Gastroesophageal sphincter (tissue), 4 donors: ENCODE results near the gene FBXW7. TPM values are rescaled to one million over a fixed set of nuclear protein-coding genes. Genes with fewer than 3 reads are reported as not detected.

Experiments
- ATAC-seq: fragments of 150-250 bp; one replicate; pipeline ENCODE4 v1.9.1; 2016; ENCODE audit warnings: mild to moderate bottlenecking, moderate library complexity
- H3K27ac ChIP-seq, 4 donors: fragments of 200-600 bp; sonication (generic) in 3 of 4; 1 replicate in 3 of 4; 2 replicates in 1 of 4; pipeline ENCODE4 v1.5.1; 2016 to 2019
- H3K27me3 ChIP-seq: fragments of 200-600 bp; sonication (generic); one replicate; pipeline ENCODE4 v1.5.1; 2019
- H3K36me3 ChIP-seq, 2 donors: fragments of 200-600 bp; sonication (generic); one replicate each; pipeline ENCODE4 v1.5.1; 2019; ENCODE audit warnings: control low read depth in 1 of 2
- H3K4me1 ChIP-seq, 3 donors: fragments of 200-600 bp; sonication (generic); 1 replicate in 2 of 3; 2 replicates in 1 of 3; pipeline ENCODE4 v1.5.1; 2016 to 2019; ENCODE audit warnings: control low read depth in 2 of 3
- H3K4me3 ChIP-seq, 2 donors: fragments of 200-600 bp; sonication (generic); one replicate each; pipeline ENCODE4 v1.5.1; 2019; ENCODE audit warnings: mild to moderate bottlenecking in 1 of 2, moderate library complexity in 1 of 2
- H3K9me3 ChIP-seq, 3 donors: fragments of 200-600 bp; sonication (generic); one replicate each; pipeline ENCODE4 v1.5.1; 2017 to 2019; ENCODE audit warnings: control low read depth in 2 of 3
- CTCF ChIP-seq, 4 experiments: fragments of 200-600 bp in 2 of 4; fragments of 450-650 bp in 2 of 4; sonication (generic) in 1 of 4; IDR thresholded peaks; one replicate each; pipeline ENCODE4 v1.5.1; 2017 to 2019; ENCODE audit warnings: antibody characterized with exemption in 4 of 4, mild to moderate bottlenecking in 2 of 4, moderate library complexity in 2 of 4
- EP300 ChIP-seq: sonication (generic); formaldehyde crosslinking; IDR thresholded peaks from one replicate; pipeline ENCODE4 v1.6.1; 2017; ENCODE audit warnings: antibody characterized with exemption, mild to moderate bottlenecking
- POLR2A ChIP-seq, 2 donors: fragments of 450-650 bp; IDR thresholded peaks; one replicate each; pipeline ENCODE4 v1.6.1; 2017; ENCODE audit warnings: antibody characterized with exemption in 2 of 2, mild to moderate bottlenecking in 2 of 2, moderate library complexity in 1 of 2
- POLR2AphosphoS5 ChIP-seq: sonication (generic); formaldehyde crosslinking; IDR thresholded peaks from one replicate; pipeline ENCODE4 v1.6.1; 2017; ENCODE audit warnings: antibody characterized with exemption
- WGBS, 2 donors: methylation state at CpG; one replicate each; pipeline ENCODE4 v1.1.5; 2018; ENCODE audit warnings: low coverage in 1 of 2; 5-methylcytosine and 5-hydroxymethylcytosine counted together
- total RNA-seq, 4 donors: library from RNA; depleted of rRNA; stranded (reverse); fragments of >200 nt; gene quantifications; one replicate each; pipeline ENCODE4 v1.1.0, GENCODE V29; 2016

Gene FBXW7
- total RNA-seq, 4 donors from 2014 or later = 55.1 to 120 (median 85.5) TPM

- no peak overlapping the region for H3K4me3 ChIP-seq
- no peak for ATAC-seq
- no peaks in the 10 kb centered on the region for H3K4me1 ChIP-seq
- TF ChIP-seq CTCF (IDR thresholded peaks at IDR 0.05) (no peak), POLR2A (IDR thresholded peaks at IDR 0.05) (no peak), EP300 (no peak), POLR2AphosphoS5 (no peak)
- no peaks in the 10 kb centered on the region for H3K9me3 ChIP-seq
- no peaks in the 10 kb centered on the region for H3K27me3 ChIP-seq
- no peak overlapping the region for H3K27ac ChIP-seq
- H3K36me3 ChIP-seq = no peaks in the 10 kb centered on the region
- 46 to 70% methylated on average over 3 of the region's 3 CpGs for WGBS, 2 donors
These were observed 246.4 kb downstream of the FBXW7 start for GRCh38 chr4:152289541-152289940.

- Histone ChIP-seq H3K4me1 (no peaks in the 10 kb centered on the region), H3K4me3 (no peak overlapping the region), H3K27ac (no peak overlapping the region), H3K27me3 (no peaks in the 10 kb centered on the region), H3K36me3 (no peaks in the 10 kb centered on the region), H3K9me3 (no peaks in the 10 kb centered on the region)
- ATAC-seq = no peak
- WGBS, 2 donors = 63 to 75% methylated on average over 2 of the region's 2 CpGs
- TF ChIP-seq POLR2A (IDR thresholded peaks at IDR 0.05) (no peak), POLR2AphosphoS5 (no peak), CTCF (IDR thresholded peaks at IDR 0.05) (no peak), EP300 (no peak)
These were observed 252.0 kb downstream of the FBXW7 start for GRCh38 chr4:152283801-152284470.

GRCh38 chr4:152281822-152282221, 254.1 kb downstream of the FBXW7 start:
- TF ChIP-seq CTCF (IDR thresholded peaks at IDR 0.05) (no peak), EP300 (no peak), POLR2AphosphoS5 (no peak), POLR2A (IDR thresholded peaks at IDR 0.05) (no peak)
- no peak overlapping the region for H3K27ac ChIP-seq

GRCh38 chr4:152281211-152281610, 254.7 kb downstream of the FBXW7 start:
- no CpG with 5 or more reads among the region's 2 CpGs for WGBS, 2 donors
- Histone ChIP-seq H3K27ac (no peak overlapping the region), H3K4me3 (no peak overlapping the region), H3K36me3 (no peaks in the 10 kb centered on the region), H3K4me1 (no peaks in the 10 kb centered on the region), H3K9me3 (no peaks in the 10 kb centered on the region), H3K27me3 (no peaks in the 10 kb centered on the region)
- ATAC-seq = no peak
- TF ChIP-seq POLR2AphosphoS5 (no peak), EP300 (no peak), POLR2A (IDR thresholded peaks at IDR 0.05) (no peak), CTCF (IDR thresholded peaks at IDR 0.05) (no peak)

More at GRCh38 chr4:152281822-152282221, 254.1 kb downstream of the FBXW7 start:
- Histone ChIP-seq H3K9me3 (no peaks in the 10 kb centered on the region), H3K4me3 (no peak overlapping the region), H3K27me3 (no peaks in the 10 kb centered on the region), H3K36me3 (no peaks in the 10 kb centered on the region), H3K4me1 (no peaks in the 10 kb centered on the region)
- WGBS, 2 donors = 64 to 91% methylated on average over 4 to 6 of the region's 6 CpGs
- no peak for ATAC-seq

- Histone ChIP-seq H3K27me3 (no peaks in the 10 kb centered on the region), H3K4me3 (no peak overlapping the region), H3K27ac (no peak overlapping the region), H3K4me1 (no peaks in the 10 kb centered on the region), H3K36me3 (no peaks in the 10 kb centered on the region), H3K9me3 (no peaks in the 10 kb centered on the region)
- 80 to 100% methylated on average over 1 to 2 of the region's 8 CpGs for WGBS, 2 donors
- ATAC-seq = no peak
- TF ChIP-seq EP300 (no peak), CTCF (IDR thresholded peaks at IDR 0.05) (no peak), POLR2A (IDR thresholded peaks at IDR 0.05) (no peak), POLR2AphosphoS5 (no peak)
These were observed 256.7 kb downstream of the FBXW7 start for GRCh38 chr4:152279234-152279566.
